HG03064 (cell line): ENCODE measurements around the gene UBE2G2.
"Not testable (repeated sequence)": the region's sequence is repeated elsewhere in the genome, so short reads cannot be mapped to it uniquely, and the experiment has no call there.

Source experiments
- ATAC-seq: cut with Tn5 transposase; IDR thresholded peaks from one replicate; pipeline ENCODE4 v1.9.1; 2021; ENCODE audit warnings: low read depth; ENCODE audit not compliant: unreplicated experiment

UBE2G2 gene

DNA sequence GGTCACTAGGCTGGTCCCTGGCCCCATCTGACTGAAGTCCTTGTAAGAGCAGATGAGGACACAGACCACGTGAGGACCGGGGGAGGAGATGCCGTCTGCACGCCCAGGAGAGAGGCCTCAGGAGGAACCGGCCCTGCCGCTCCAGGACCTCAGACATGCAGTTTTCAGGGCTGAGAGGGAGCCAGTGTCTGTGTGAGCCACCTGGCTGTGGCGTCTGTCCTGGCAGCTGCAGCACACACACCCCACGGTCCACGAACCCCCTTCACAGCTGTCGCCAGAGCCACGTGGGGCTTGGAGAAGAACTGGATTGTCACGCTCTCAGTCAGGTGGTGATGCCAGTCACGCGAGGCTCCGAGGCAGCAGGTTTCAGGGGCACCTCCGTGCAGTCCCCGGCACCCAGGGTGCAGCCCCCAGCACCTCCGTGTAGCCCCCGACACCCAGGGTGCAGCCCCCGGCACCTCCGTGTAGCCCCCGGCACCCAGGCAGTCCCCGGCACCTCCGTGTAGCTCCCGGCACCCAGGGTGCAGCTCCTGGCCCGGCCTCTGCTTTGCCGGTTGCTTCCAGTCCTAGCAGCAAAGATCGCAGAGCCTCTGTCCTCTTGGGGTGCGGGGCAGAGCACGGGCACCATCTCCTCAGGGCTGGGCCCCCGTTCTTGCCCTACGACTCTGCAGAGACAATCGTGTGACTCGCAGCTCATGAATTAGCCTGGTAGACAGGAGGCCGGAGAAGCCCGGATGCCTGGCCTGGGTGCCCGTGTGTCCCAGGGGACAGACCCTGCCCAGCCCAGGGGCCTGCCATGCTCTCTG, 35.2 kb upstream of the UBE2G2 start:
- ATAC-seq: no peak

DNA sequence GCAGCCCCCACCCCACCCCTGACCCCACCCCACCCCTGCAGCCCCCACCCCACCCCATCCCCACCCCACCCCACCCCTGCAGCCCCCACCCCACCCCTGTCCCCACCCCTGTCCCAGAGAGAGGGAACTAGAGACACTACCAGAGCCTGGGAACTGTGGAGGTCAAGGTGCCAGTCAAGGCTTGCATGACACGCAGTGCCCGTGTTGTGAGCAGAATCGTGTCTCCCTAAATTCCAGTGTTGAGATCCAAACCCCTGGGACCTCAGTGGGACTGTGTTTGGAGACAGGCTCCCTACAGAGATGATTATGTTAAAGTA, 34.7 kb upstream of the UBE2G2 start:
- ATAC-seq: no peak

DNA sequence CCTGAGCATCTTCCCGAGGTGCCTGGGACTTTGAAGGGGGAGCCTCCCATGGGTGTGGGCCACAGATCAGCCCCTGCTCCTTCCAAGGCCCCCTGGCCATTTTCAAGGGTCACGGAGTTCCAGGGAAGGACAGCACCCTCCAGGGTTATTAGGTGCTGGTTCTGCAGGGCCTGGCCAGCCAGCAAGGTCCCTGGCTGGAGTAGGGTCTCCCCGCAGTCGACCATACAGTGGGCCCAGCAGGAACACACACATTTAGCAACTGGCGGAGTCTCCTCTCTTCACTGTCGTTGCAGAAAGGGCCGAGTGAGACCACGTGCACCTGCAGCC, 34.0 kb upstream of the UBE2G2 start:
- ATAC-seq: no peak

DNA sequence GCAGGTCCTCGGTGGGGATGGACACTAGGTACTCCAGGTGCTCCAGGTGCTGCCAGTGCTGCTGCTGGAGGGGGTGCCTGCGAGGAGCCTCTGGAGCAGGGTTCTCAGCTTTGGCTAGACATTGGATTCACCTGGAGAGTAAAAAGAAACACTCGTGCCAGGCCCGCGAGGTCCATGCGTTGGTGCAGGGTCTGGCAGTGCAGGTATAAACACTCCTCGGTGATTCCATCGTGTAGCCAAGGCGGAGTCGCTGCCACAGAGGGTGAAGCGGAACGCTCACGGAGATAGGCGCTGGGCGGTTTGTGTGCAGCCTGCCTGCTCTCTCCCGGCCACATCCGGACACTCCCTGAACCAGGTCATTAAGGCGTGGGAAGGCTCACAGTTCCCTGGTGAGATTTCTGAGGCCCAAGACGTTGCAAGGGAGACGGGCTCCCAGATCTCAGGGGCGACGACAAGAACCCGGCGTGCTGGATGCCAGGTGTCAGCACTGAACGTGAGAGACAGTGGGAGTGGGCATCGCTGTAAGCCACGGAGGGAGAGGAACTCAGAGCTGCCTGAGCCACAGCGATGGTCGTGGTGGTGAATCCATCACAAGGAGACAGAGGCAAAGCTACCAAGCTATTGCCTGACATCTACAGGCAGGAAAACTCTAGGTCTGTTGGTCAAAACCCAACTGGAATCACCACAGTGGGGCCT, 33.5 kb upstream of the UBE2G2 start:
- ATAC-seq: no peak

DNA sequence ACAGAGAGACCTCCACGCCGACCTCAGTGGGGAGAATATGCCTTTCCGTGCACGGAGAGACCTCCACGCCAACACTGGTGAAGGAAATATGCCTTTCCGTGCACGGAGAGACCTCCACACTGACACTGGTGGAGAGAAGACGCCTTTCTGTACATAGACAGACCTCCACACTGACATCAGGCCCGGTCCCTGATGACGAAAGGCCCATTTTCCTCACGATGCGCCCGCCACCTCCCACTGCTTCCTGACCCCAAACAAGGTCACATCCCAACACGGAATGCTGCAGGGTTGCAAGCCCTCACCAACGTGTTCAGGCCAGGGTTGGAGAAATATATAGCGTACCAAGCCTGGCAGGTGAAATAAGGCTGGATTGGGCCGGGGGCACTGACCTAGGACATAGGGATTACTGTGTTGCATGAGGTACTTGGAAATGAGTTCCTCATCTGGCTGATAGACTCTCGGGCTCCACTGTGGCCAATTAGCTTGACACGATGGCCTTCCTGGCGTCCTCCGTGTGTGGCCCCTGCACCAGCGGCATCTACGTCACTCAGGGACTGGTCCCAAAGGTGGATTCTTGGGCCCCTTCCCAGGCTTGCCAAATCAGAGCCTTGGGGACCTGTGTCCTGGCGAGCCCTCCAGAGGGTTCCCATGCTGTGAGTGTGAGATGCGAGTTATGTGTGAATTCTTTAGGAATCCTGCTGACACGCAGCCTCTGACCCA, 32.8 kb upstream of the UBE2G2 start:
- ATAC-seq: no peak

DNA sequence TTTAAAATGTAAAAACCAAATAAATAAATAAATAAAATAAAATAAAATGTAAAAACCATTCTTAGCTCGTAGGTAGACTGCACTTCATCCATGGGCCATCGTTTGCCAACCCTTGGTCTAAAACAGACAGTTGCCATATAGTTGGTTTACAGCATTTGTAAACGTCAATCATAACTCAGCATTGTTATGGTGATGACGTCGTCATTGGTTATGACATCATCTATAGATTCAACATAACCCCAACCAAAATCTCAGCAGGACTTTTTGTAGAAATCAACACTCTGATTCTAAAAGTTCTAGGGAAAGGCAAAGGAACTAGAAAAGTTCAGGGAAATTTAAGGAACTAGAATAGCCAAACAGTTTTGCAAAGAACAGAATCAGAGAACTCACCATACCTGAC, 32.0 kb upstream of the UBE2G2 start:
- ATAC-seq: no peak

DNA sequence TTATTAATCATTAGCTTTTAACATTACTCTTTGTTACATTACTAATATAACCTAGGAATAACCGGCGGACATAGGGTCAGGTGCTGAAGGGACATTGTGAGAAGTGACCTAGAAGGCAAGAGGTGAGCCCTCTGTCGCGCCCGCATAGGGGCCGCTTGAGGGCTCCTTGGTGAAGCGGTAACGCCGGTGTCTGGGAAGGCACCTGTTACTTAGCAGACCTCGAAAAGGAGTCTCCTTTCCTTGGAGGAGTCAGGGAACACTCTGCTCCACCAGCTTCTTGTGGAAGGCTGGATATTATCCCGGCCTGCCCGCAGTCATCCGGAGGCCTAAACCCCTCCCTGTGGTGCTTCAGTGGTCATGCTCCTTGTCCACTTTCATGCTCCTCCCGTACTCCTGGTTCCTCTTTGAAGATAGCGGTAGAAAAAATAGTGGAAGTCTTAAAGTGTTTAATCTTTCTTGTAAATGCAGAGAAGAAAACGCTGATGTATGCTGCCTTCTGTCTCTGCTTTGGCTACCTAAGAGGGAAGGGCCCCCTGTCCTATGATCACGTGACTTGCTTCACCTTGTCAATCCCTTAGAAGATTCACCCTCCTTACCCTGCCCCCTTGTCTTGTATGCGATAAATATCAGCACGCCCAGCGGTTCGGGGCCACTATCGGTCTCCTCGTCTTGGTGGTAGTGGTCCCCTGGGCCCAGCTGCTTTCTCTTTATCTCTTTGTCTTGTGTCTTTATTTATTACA, 31.1 kb upstream of the UBE2G2 start:
- ATAC-seq: not testable (repeated sequence)

DNA sequence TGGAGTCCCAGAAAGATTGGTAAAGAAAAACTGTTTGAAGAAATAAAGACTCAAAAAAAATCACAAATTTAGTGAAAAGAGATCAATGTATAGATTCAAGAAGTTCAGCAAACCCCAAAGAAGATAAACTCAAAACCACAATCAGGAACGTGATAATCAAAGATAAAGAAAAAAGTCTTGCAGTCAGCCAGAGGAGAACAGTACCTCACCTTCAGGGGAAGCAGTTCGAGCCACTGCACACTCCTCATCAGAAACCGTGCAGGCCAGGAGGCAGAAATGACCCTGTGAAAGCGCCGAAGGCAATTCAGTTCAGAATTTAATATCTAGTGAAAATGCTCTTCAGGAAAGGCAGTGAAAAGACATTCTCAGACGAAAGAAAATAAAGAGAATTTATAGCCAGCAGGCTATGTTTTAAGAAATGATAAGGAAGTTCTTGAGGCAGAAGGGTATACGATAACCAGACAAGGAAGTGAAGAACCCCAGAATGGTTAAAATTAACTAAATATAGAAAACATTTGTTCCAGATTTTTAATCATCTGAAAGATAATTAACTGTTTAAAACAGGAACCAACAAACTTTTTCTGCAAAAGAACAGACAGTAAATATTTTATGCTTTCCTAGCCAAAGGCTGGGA, 29.7 kb upstream of the UBE2G2 start:
- no peak for ATAC-seq

DNA sequence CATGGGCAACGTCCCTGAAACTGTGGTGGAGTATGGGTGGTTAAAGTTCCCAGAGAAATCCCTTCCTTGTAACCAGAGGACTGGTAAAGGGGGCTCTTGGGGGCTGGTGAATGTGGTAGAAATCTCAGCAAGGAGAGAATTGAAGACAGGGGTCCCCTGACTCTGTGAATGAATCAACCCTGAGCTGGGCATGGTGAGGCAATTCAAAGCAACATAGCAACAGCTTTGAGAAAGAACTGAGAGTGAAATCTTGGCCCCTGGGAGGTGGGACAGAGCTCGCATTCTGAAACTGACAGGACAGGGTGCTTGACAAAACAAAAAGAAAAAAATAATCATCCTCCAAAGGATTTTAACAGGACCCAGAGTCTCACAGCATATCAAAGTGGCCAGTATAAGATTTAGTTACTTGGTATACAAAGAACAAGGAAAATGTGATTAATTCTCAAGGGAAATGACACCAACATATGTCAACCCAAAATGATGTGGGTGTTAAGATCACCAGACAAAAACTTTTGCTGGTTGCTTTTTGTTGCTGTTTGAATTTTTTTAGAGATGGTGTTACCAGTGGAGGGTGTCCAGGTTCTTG, 28.0 kb upstream of the UBE2G2 start:
- ATAC-seq: no peak

DNA sequence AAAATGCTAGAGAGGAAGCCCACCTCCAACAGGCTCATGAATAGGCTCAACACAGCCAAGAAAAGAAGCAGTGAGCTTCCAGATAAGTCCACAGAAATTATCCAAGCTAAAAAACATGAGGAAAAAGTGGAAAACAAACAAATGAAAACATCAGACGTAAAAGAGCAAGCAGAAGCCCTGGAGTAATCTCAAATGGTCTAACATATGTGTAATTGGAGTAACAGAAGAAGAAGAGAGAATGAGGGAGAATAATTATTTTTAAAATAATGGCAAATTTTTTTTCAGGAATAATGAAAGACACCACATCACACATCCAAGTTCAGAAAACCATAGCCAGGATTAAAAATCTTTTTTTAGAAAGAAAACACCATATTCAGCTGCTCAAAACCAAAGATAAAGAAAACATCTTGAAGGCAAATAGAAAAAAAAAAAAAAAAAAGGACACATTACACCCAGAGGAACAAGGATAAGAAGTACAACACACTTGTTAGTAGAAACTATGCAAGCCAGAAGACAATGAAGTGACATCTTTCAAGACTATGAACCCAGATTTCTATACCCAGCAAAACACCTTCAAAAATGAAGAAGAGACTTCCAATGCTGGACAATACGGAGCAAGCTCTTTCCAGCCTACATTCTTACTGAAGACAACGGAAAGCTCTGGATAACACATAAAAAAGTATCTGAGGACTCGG, 26.9 kb upstream of the UBE2G2 start:
- no peak for ATAC-seq

DNA sequence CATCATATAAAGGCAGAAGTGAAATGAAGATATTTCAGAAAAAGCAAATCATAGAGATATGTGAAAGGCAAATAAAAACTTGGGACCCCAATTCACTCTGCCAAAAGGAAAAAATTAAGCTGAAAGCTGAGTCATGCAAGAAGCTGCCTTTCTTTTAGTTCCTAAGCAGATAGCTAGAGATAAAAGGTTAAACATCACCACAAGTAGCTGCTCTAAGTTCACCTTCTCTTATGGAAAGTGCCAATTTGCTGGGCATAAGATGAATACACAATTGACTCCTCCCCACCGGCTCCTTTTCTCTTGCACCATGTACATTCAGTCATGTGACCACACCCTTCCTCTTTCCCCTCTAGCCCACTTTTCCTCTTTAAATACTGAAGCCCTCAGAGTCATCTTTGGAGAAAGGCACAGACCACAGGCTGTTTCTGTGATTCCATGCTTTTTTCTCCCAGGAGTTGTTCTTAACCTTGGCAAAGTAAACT, 21.6 kb upstream of the UBE2G2 start:
- no peak for ATAC-seq

DNA sequence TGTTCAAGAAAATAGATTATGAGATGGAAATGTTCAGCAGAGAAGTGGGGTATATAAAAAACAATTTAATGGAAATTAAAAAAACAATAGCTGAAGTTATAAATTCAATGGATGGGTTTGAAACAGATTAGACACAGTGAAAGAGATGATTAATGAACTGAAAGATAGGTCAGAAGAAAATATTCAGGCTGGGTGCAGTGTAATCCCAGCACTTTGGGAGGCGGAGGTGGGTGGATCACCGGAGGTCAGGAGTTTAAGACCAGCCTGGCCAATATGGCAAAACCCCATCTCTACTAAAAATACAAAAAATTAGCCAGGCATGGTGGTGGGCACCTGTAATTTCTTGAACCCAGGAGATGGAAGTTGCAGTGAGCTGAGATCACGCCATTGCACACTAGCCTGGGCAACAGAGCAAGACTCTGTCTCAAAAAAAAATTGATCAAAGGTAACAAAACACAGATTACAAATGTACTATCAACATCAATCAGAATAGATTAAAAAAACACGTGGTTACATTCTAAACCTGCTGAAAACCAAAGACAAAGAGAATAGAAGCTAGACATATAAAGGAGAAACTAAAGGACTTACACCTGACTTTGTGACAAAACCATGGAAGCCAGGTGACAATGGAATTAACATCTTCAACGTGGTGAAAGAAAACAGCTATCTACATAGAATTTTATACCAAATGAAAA, 21.0 kb upstream of the UBE2G2 start:
- no peak for ATAC-seq

DNA sequence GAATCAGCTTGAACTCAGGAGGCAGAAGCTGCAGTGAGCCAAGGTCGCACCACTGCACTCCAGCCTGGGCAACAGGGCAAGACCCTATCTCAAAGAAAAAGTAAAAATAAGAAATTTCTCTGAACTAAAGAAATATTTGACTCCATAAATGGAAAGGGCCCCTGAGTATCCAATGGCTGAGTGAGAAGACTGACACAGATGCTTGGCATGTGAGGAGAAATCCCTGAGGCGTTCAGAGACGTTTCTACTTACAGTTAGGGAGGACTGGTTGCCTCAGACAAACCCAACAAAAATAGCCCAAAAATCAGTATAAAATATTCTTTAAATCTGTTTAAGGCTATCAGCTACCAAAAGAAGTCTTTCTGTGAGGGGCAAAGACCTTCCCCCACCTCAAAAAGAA, 19.2 kb upstream of the UBE2G2 start:
- no peak for ATAC-seq

DNA sequence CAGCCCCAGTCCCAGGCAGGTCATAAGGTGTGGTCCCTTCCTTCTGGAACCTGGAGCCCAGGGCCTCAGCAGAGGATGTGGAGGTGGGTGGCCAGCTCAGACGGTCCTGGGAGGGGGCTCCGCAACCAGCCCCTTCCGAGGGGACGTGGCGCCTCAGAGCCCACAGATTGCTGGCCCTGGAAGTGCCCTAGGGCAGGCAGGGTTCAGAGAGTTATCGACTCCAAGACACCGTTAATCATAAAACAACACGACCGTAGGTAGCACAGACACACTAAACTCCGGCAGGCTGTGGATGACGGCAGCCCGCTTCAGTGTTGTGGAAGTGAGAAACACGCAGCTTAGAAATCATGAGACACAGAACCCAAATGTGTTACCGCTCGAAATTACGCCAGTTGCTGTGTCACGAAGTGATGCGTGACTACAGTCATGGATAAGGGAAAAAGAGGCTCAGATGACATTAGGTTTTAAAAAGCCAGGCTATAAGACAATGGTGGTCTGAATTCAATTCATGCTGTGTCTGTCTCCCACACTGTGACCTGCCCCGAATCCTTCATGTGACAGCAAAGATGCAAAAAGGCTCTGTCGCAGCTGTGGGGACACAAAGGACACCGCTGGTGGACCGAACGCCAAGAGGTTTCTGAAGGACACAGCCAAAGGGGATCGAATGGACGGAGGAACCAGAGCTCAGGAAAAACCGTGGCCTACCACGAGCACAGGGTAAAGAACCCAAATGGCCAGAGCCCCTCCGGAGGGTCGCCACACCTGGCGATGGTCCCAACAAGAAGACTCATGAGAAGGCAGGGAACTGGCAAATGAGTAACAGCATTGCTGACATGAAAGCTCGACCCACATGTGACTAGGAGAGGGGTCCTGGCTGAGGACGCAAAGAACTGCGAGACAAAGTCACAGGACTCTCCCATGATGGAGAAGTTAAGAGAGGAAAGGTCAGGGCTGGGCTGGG, 17.9 kb upstream of the UBE2G2 start:
- ATAC-seq: no peak

DNA sequence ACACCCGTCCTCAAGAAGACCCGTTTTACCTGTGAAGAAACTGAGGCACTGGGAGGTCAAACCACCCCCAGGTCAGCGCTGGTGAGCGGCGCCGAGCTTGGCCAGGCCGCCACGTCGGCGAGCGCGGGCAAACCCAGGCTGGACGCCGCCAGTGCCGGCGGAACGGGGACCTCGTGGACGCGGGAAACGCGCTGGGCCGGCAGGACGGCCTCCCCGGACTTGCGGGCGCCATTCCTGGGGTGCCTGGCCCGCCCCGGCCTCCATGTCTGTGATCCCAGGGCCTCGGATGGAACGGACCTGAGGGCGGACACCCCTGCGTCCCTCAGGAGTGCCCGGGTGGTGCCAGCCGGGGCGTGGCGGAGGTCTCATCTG, 17.0 kb upstream of the UBE2G2 start:
- ATAC-seq: no peak

DNA sequence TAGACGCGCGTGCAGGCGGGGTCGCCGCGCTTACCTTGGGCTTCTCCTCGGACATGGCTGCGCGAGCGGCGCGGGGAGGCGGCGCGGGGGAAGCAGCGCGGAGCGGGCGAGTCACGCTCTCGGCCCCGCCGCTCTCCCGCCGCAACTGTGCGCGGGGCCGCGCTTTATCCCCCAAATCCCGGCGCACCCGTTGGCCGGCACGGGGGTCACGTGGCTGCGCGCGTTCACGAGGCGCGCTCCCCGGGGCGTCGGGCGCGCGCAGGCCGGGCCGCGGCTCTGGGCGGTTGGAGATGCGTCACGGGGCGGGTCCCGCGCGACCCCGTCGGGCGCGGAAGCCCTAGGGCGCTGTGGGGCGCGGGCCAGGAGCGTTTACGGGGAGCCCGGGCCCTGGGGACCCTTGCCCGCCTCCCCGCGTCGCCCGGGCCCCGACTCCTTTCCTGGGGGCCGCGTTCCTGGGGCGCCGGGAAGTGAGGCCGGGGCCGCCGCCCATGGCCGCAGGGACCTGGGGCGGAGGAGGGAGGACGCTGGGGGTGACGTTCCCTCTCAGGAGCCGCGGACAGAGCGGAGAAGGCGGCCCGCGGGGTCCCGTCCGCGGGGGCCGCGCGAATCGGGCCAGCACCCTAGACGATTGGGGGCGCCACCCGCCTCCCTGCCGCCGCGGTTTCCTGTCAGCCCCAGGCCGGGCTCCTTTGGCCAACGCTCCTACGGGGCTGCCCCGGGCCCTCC, 16.5 kb upstream of the UBE2G2 start, which contains the start of gene SUMO3:
Gene SUMO3 (minus strand): TSS at position 149 of the 726 bp plus-strand sequence. CDS start 94 bp downstream, at position 55.
- ATAC-seq: no peak

DNA sequence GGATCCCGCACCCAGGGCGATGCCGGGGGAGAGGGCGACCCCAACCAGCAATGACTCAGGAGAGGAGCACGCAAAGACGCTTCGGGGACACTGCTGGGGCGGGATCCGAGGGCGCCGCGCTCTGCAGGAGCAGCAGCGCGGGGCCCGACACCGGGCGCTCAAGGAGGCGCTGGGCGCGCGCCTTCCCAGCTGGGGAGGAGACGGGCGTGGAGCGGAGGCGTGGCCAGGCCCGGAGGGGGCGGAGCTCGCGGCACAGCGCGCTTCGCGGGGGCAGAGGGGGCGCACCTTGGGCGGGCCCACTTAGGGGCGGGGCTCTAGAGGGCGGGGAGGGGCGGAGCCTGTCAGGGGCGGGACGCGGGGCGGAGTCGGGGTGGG, 15.9 kb upstream of the UBE2G2 start:
- ATAC-seq: no peak
